RWPE1 (cell line): ENCODE data around the gene GDF7.

Source experiments
- CTCF ChIA-PET: fragments of 350-600 bp; sonication (Branson Sonifier 250); formaldehyde crosslinking; extraction: SDS; loops from one replicate; lab custom pipeline; 2021; lab: Yijun Ruan, JAX
- POLR2A ChIA-PET: fragments of 400-600 bp; formaldehyde crosslinking; extraction: SDS; loops from one replicate; lab custom pipeline; 2020; ENCODE audit warnings: antibody characterized with exemption; ENCODE audit not compliant: low non-redundant PET; lab: Yijun Ruan, JAX
- DNase-seq: peaks from one replicate; pipeline ENCODE4 v3.0.0; 2012; ENCODE audit warnings: low spot score
- H3K27ac ChIP-seq: fragments of 450-650 bp; 2 replicates; pipeline ENCODE4 v1.5.1; 2017
- TF ChIP-seq, protein P1 (sequence below): fragments of 450-650 bp; conservative IDR thresholded peaks from 2 replicates; pipeline ENCODE4 v1.5.1; 2017; ENCODE audit warnings: low read depth, mild to moderate bottlenecking

Gene GDF7

DNA sequence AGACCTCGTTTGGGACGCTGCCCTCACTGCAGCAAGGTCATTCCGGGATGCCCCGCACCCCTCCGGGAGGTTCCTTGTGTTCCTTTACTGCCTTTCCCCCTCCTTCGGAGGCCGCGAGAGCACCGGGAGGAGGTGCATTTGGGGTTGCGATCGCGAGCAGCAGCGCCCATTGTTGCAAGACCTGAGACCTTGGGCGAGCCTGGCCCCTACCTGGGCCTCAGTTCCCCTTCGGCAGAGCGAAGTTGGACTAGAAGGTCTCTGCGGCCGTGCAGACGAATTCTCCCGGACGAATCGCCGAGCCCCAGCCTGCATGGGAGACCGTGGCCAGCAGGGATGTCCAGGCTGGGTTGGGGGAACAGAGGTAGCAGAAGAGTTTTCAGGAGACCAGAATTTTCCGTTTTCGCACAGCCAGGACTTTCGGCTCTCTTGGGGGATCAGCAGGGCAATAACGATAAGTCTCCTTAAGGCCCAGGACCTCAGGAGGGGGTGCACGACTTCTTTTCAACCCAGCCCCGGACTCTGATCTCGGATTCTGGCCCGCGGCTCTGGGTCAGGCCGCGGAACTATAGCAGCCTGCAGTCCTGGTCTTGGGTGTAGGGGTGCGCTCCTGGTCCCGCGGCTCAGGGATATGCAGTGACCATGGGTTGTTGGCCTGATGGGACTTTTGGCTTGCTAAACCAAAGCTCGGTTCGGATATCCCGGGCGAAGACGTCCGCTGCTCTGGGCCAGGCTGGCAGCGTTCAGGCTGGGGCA is 2.8 kb downstream of the GDF7 start:
- POLR2A ChIA-PET: no interaction called here
- CTCF ChIA-PET: interaction anchor here (0.6 kb wide), 1 partner anchor 373 kb away, joined by 4 read pairs; no protein-coding TSS in a partner anchor
- TF ChIP-seq, protein P1, sequence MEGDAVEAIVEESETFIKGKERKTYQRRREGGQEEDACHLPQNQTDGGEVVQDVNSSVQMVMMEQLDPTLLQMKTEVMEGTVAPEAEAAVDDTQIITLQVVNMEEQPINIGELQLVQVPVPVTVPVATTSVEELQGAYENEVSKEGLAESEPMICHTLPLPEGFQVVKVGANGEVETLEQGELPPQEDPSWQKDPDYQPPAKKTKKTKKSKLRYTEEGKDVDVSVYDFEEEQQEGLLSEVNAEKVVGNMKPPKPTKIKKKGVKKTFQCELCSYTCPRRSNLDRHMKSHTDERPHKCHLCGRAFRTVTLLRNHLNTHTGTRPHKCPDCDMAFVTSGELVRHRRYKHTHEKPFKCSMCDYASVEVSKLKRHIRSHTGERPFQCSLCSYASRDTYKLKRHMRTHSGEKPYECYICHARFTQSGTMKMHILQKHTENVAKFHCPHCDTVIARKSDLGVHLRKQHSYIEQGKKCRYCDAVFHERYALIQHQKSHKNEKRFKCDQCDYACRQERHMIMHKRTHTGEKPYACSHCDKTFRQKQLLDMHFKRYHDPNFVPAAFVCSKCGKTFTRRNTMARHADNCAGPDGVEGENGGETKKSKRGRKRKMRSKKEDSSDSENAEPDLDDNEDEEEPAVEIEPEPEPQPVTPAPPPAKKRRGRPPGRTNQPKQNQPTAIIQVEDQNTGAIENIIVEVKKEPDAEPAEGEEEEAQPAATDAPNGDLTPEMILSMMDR: no peak

GRCh38 chr2:20670315-20671035 is 3.5 kb downstream of the GDF7 start:
- CTCF ChIA-PET: interaction anchor here (0.5 to 0.7 kb wide), 3 partner anchors 9 to 536 kb away, joined by 3 to 4 read pairs (median 3); no protein-coding TSS in a partner anchor
- H3K27ac ChIP-seq: no peak overlapping the region
- POLR2A ChIA-PET: no interaction called here
- TF ChIP-seq, protein P1: no peak
- no peak for DNase-seq

More for the DNA sequence above, 2.8 kb downstream of the GDF7 start:
- H3K27ac ChIP-seq: no peak overlapping the region
- DNase-seq: no peak

DNA sequence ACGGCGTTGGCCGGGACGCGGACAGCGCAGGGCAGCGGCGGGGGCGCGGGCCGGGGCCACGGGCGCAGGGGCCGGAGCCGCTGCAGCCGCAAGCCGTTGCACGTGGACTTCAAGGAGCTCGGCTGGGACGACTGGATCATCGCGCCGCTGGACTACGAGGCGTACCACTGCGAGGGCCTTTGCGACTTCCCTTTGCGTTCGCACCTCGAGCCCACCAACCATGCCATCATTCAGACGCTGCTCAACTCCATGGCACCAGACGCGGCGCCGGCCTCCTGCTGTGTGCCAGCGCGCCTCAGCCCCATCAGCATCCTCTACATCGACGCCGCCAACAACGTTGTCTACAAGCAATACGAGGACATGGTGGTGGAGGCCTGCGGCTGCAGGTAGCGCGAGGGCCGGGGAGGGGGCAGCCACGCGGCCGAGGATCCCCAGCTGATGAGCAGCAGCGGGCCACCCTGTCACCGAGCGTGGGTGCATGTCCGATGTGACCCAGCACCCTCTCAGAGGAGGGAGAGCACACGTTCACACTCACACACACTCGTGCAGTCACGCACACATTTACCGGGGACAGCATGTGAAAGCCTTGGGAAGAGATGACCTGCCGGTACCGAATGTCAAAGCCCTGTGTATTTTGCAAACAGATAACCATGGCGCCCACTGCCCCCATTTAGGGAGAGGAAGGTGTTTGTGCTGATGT is 4.2 kb downstream of the GDF7 start:
- CTCF ChIA-PET: interaction anchor here (0.5 to 0.7 kb wide), 2 partner anchors 9 to 535 kb away, joined by 3 read pairs; no protein-coding TSS in a partner anchor
- no peak for DNase-seq
- TF ChIP-seq, protein P1: no peak
- POLR2A ChIA-PET: no interaction called here
- no peak overlapping the region for H3K27ac ChIP-seq

DNA sequence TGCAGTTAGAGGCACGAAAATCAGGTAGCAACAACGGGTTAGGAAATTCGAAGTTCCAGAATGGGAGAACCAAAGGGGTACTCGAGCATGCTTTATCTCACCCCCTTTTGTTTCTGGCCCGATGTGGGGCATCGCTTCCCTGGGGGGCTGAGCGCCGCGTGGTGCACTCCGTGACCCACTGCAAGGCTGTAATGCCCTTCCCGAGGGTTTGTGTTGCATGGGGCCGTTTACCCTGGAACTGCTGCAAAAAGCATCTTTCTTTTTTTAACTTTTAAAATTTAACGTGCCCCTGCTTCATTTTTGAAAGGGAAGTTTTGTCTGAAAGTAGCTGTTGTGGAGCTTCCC is 4.8 kb downstream of the GDF7 start:
- TF ChIP-seq, protein P1: no peak
- CTCF ChIA-PET: interaction anchor here (1.4 kb wide), 1 partner anchor 11 kb away, joined by 5 read pairs; no protein-coding TSS in a partner anchor

DNA sequence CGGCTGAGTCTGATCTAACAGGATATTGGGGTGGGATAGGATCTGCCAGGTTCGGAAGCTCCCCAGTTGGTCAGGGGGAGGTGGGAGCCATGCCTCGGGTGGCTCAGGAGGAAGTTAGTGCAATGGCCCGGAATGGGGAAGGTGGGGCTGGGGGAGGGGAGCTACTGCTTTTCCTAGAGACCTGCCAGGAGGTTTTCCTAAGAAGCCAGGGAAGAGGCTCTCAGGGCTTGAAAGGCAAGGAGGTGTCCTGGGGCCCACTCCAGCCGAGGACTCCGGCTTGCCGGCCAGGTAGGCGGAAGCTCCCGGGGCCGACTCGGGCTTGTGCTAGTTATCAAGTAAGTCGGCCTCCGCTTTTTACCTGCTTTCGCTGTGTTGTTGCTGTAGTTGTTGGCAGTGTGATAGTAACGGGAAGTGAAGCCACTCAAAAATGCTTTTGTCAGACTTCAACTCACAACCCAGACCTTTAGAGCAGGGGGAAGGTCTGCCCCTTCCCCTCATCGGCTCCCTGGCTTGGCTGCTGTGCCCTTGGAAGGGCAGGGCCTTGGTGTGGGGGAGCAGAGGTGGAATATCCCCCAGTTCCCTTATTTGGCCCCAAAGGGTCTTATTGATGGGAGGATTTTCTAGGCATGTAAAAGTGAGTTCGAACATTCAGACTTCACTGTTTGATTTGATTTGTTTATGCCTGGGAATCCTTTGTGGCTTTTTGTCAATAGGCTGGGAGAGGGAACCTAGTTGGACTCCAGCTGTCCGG is 5.4 kb downstream of the GDF7 start:
- H3K27ac ChIP-seq: no peak overlapping the region
- ChIA-PET CTCF (interaction anchor here (0.6 to 1.4 kb wide), 2 partner anchors 12 to 16 kb away, joined by 4 to 5 read pairs; no protein-coding TSS in a partner anchor), POLR2A (no interaction called here)
- TF ChIP-seq, protein P1: no peak
- DNase-seq: no peak

More for the DNA sequence above, 4.8 kb downstream of the GDF7 start:
- H3K27ac ChIP-seq: no peak overlapping the region
- POLR2A ChIA-PET: no interaction called here
- no peak for DNase-seq
